ENCODE data around the gene PTPRN2. TPM values are rescaled to one million over a fixed set of nuclear protein-coding genes. Genes with fewer than 3 reads are reported as not detected.

PTPRN2 gene
- total and polyA plus RNA-seq, 8 donors, result 4.9 to 136 (median 46.8) TPM

GRCh38 chr7:158596745-158597144 is 9.1 kb upstream of the PTPRN2 start:
- TF ChIP-seq, protein P1, sequence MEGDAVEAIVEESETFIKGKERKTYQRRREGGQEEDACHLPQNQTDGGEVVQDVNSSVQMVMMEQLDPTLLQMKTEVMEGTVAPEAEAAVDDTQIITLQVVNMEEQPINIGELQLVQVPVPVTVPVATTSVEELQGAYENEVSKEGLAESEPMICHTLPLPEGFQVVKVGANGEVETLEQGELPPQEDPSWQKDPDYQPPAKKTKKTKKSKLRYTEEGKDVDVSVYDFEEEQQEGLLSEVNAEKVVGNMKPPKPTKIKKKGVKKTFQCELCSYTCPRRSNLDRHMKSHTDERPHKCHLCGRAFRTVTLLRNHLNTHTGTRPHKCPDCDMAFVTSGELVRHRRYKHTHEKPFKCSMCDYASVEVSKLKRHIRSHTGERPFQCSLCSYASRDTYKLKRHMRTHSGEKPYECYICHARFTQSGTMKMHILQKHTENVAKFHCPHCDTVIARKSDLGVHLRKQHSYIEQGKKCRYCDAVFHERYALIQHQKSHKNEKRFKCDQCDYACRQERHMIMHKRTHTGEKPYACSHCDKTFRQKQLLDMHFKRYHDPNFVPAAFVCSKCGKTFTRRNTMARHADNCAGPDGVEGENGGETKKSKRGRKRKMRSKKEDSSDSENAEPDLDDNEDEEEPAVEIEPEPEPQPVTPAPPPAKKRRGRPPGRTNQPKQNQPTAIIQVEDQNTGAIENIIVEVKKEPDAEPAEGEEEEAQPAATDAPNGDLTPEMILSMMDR (IDR thresholded peaks at IDR 0.05), result no peak
- TF ChIP-seq EP300 (IDR thresholded peaks at IDR 0.05) (no peak), POLR2A (IDR thresholded peaks at IDR 0.05) (no peak), POLR2AphosphoS5 (IDR thresholded peaks at IDR 0.05) (no peak)
- H3K9me3 ChIP-seq, result peaks cover 0 to 7% (median 2%) of the 10 kb centered on the region in 4 donors
- intact Hi-C loops (cut with DNase I; ENCODE audit: low total_unique reads), result no loop called here

DNA sequence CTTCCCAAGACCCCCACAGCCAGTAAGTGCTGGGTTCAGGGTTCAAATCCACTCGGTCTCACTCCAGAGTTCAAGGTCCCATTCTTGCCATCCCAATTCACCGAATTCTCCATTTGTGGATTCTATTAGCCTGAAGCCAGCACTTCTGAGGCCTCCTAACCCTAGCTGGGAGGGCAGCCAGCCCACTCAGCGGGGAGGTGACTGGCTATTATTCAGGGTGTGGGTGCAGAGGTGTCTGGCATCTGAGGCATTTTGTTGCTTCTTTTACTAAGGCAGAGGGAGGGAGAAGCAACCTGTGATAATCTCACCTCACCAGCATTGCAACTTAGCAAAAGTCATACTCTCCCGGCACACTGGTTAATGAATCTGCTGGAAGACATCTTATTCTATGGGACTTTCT is 8.7 kb upstream of the PTPRN2 start:
- intact Hi-C loops (cut with DNase I; ENCODE audit: low total_unique reads), result no loop called here
- Histone ChIP-seq H3K9me3 (peaks cover 0 to 7% (median 2%) of the 10 kb centered on the region in 4 donors), H3K27me3 (no peaks in the 10 kb centered on the region), H3K36me3 (no peaks in the 10 kb centered on the region), H3K27ac (no peak overlapping the region), H3K4me3 (no peak overlapping the region), H3K4me1 (no peaks in the 10 kb centered on the region)
- WGBS, 5 donors, result 94 to 100% (median 96%) methylated on average over 4 of the region's 4 CpGs
- TF ChIP-seq POLR2AphosphoS5 (IDR thresholded peaks at IDR 0.05), result no peak
- TF ChIP-seq EP300 (IDR thresholded peaks at IDR 0.05), result no peak
- no peak for TF ChIP-seq POLR2A (IDR thresholded peaks at IDR 0.05)
- TF ChIP-seq, protein P1 (IDR thresholded peaks at IDR 0.05), result no peak
- DNase-seq, result no peak

More at GRCh38 chr7:158596745-158597144, 9.1 kb upstream of the PTPRN2 start:
- DNase-seq, result no peak
- no peaks in the 10 kb centered on the region for H3K36me3 ChIP-seq
- WGBS, 5 donors, result 93 to 98% (median 95%) methylated on average over 3 to 4 of the region's 4 CpGs; no CpG with 5 or more reads in 1 of the 5 donors
- no peaks in the 10 kb centered on the region for H3K27me3 ChIP-seq
- no peaks in the 10 kb centered on the region for H3K4me1 ChIP-seq
- H3K4me3 ChIP-seq, result no peak overlapping the region
- no peak overlapping the region for H3K27ac ChIP-seq

GRCh38 chr7:158595068-158595467 is 7.4 kb upstream of the PTPRN2 start:
- WGBS, 5 donors, result 56 to 72% (median 66%) methylated on average over 3 of the region's 3 CpGs
- intact Hi-C loops (cut with DNase I; ENCODE audit: low total_unique reads), result no loop called here
- H3K4me1 ChIP-seq, result peaks cover 0 to 4% (median 2%) of the 10 kb centered on the region in 4 donors
- no peak overlapping the region for H3K27ac ChIP-seq
- H3K36me3 ChIP-seq, result no peaks in the 10 kb centered on the region
- H3K27me3 ChIP-seq, result no peaks in the 10 kb centered on the region
- H3K9me3 ChIP-seq, result peaks cover 0 to 7% (median 2%) of the 10 kb centered on the region in 4 donors
- TF ChIP-seq POLR2AphosphoS5 (IDR thresholded peaks at IDR 0.05) (no peak), POLR2A (IDR thresholded peaks at IDR 0.05) (no peak), EP300 (IDR thresholded peaks at IDR 0.05) (no peak)
- TF ChIP-seq, protein P1 (IDR thresholded peaks at IDR 0.05), result no peak
- DNase-seq, result peak in 1 of 2 donors; percentile 56
- H3K4me3 ChIP-seq, result no peak overlapping the region

GRCh38 chr7:158592541-158592940 is 4.9 kb upstream of the PTPRN2 start:
- peaks cover 0 to 16% (median 9%) of the 10 kb centered on the region in 3 donors for H3K27me3 ChIP-seq
- H3K9me3 ChIP-seq, result peaks cover 0 to 7% (median 2%) of the 10 kb centered on the region in 4 donors
- no peak overlapping the region for H3K27ac ChIP-seq
- WGBS, 5 donors, result 89 to 100% (median 96%) methylated on average over 1 of the region's 1 CpG
- H3K36me3 ChIP-seq, result no peaks in the 10 kb centered on the region
- intact Hi-C loops (cut with DNase I; ENCODE audit: low total_unique reads), result no loop called here
- no peak for TF ChIP-seq POLR2A (IDR thresholded peaks at IDR 0.05)
- TF ChIP-seq POLR2AphosphoS5 (IDR thresholded peaks at IDR 0.05), result no peak
- no peak for TF ChIP-seq EP300 (IDR thresholded peaks at IDR 0.05)
- TF ChIP-seq, protein P1 (IDR thresholded peaks at IDR 0.05), result no peak
- DNase-seq, result no peak
- H3K4me3 ChIP-seq, result no peak overlapping the region
- peaks cover 3 to 18% (median 12%) of the 10 kb centered on the region in 4 donors for H3K4me1 ChIP-seq
